ENCODE measurements around the gene HERC4. TPM values are rescaled to one million over a fixed set of nuclear protein-coding genes. Genes with fewer than 3 reads are reported as not detected.
"Not testable (repeated sequence)": the region's sequence is repeated elsewhere in the genome, so short reads cannot be mapped to it uniquely, and the experiment has no call there.

The HERC4 gene
- total RNA-seq, 1 donor from 2014 or later: 76.1 TPM

DNA sequence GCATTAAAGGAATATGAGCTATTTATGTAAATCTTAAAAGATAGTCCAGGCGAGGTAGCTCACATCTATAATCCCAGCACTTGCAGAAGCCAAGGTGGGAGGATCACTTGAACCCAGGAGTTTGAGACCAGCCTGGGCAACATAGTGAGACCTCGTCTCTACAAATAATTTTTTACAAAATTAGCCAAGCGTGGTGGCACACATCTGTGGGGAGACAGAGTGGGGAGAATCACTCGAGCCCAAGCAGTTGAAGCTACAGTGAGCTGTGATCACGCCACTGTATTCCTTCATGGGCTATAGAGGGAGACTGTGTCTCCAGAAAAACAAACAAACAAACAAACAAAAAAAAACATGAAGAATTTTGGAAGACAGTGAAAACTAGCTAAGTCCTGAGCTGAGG is 28.4 kb downstream of the HERC4 start:
- DNase-seq: no peak

DNA sequence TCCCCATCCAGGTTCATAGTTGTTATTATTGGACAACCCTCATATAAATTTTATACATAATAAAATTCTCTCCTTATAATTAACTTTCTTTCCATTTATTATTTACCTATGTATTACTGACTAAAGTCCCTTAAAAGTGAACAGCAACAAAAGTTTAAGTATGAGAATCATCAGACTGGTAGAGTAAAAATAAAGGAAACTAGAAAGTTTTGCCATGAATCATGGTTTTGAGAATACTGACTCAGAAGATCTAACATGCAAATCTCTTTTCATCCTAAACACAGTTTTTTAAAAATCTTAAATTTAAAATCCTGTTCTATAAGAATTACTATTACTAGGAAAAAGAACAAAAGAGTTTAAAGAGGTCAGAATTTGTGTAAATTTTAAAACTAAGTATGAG is 32.1 kb downstream of the HERC4 start:
- no peak for DNase-seq

DNA sequence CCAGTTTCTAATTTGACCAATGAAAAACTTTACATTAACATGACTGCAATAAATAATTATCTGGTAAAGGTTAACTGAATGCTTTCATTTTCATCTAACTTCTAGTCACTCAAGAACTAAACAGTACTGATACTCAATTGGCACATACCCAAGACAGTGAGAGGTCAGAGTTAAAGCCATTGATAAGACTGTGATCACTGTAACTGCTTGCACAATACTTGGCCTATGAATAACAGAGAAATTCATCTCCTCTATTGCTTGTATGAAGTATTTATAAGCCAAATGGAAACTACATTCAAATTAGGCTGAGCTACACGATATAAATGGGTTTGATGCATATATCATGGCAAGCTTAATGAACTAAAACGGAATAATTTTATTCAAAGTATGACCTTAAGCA is 43.0 kb downstream of the HERC4 start:
- DNase-seq: no peak

DNA sequence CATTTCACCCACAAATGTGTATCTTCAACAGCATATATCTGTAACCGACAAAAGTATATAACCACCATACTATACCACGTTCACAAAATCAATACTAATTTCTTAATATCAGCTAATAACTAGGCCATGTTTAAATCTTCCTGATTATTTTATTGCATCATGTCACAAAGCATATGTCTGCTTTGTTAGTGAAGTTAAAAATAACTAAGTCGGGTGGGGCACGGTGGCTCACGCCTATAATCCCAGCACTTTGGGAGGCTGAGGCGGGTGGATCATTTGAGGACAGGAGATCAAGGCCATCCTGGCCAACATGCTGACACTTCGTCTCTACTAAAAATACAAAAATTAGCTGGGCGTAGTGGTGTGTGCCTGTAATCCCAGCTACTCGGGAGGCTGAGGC is 47.7 kb downstream of the HERC4 start:
- DNase-seq: no peak

DNA sequence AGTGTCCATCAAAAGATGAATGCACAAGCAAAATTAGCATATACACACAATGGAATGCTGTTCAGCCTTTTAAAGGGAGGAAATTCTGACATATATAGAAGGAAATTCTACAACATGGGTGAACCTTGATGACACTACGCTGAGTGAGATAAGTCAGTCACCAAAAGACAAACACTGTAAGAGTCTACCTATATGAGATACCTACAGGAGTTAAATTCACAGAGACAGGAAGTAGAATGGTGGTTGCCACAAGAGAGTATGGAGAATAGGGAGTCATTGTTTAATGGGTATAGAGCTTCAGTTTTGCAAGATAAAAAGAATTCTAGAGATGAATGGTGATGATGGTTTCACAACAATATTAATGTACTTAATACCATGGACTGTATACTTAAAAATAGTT is 51.8 kb downstream of the HERC4 start:
- no peak for DNase-seq

DNA sequence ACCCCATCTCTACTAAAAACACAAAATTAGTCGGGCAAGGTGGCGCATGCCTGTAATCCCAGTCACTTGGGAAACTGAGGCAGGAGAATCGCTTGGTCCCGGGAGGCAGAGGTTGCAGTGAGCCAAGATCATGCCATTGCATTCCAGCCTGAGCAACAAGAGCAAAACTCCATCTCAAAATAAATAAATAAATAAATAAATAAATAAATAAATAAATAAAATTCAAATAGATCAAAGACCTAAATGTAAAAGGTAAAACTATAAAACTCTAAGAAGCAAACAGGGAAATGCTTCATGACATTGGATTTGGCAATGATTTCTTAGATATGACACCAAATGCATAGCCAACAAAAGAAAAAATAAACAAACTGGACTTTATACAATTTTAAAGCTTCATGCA is 52.8 kb downstream of the HERC4 start:
- not testable (repeated sequence) for DNase-seq

DNA sequence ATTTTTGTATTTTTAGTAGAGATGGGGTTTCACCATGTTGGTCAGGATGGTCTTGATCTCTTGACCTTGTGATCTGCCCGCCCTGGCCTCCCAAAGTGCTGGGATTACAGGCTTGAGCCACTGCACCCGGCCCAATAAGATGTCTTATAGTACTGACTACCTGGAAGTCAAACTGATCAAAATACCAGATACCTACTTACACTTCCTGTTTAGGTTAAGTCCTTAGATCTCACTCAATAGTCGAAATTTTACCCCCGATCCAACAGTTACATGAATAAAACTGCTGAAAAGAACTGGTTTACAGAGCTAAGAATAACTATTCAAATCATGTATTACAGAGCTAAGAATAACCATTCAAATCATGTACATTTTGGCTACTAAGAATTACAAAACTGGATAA is 58.6 kb downstream of the HERC4 start:
- not testable (repeated sequence) for DNase-seq

DNA sequence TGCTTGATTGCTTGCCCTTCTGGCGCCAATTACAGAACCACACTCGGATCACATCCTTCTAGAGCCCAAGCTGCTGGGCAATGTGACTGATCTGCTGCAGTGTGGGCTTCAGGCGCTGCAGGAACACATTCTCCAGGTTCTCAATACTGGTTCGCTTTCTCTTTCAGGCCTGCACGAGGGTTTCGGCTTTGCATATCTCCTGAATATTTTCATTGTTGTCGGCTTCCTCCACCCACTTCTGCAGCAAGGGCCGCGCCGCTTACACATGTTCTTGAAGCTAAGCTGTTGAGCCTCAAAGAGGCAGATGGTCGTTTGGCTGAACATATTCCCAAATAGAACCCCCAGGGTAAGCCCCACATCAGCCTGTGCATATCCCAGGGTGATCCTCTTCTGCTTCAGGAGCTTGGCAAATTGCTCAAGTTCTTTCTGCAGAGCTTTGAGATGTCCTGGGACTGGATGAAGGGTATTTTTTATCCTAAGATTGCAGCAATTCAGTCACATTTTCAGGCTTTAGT is 64.6 kb downstream of the HERC4 start:
- DNase-seq: no peak

DNA sequence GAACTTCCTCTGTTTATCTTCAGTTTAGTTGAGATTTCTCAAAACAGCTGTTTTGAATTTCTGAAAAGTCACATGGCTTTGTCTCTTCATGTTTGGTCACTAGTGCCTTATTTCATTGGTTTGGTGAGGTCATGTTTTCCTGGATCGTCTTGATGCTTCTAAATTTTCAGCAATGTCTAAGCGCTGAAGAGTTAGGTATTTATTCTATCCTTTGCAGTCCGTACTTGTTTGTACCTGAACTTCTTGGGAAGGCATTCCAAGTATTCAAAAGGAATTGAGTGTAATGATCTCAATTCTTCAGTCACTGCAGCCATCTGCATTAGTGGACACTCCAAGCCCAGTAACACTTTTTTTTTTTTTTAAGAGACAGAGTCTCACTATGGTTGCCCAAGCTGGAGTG is 67.7 kb downstream of the HERC4 start:
- no peak for DNase-seq

DNA sequence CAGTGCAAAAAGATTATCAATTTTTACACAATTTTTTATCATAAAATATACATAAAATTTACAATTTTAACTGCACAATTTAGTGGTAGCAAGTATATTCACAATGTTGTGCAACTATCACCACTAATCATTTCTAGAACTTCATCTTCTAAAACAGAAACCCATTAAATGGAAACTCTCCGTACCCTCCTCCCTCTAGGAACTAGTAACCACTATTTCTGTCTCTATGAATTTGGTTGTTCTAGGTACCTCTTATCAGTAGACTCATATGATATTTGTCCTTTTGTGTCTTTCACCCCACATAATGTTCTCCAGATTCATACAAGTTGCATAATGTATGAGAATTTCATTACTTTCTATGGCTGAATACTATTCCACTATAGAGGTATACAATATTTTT is 73.5 kb downstream of the HERC4 start:
- no peak for DNase-seq

DNA sequence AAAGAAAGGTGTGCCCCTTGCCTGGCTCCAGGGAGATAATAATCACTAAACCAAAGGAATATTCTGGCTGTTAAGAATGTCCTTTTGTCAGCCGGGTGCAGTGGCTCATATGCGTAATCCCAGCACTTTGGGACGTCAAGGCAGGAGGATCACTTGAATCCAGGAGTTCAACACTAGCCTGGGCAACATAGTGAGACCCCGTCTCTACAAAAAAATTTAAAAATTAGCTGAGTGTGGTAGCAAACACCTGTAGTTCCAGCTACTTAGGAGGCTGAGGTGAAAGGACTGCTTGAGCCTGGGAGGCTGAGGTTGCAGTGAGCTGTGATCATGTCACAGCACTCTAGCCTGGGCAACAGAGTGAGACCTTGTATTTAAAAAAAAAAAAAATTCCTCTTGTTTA is 74.1 kb downstream of the HERC4 start:
- no peak for DNase-seq

DNA sequence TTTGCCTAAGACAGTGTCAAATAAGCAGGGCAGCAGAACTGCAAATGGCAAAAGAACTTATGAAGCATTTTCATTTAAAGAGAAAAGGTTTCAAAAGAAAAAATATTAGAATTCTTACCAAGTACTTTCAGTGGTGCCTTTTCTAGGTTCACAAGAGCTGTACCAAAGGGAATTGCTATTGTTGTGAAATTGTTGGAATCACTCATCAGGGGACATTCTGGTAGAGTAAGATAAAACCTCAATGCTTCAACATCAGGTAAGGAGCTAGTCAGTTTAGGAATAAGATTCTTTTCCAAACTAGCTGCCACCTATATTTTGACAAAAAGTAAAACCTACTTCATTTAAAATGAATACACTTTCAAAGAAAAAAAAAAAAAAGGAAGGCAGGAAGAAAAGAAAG is 85.0 kb downstream of the HERC4 start:
- DNase-seq: no peak

DNA sequence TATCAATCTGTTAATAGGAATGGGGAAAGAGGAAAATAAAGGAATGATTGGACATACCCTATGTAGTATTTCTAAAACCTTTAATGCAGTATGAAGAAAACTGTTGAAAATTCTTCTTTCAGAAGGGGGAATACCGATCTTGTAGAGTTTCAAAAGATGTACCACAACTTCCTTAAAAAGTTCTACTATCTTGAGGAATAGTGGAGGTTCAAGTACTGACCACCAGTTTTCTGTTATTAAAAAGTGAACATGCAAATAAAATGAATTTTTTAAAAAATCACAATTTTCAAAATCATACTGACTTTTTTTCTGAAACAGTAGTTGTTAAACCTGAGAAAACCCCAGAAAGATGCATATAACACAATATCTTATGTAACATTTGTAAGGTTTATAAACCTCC is 86.5 kb downstream of the HERC4 start:
- no peak for DNase-seq

DNA sequence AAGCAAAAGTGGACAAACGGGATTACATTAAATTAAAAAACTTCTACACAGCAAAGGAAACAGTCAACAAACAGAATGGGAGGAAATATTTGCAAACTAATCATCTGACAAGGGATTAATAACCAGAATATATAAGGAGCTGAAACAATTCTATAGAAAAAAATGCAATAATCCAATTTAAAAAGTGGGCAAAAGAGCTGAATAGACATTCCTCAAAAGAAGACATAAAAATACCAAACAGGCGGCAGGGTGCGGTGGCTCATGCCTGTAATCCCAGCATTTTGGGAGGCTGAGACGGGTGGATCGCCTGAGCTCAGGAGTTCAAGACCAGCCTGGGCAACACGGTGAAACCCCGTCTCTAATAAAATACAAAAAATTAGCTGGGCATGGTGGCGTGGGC is 92.5 kb downstream of the HERC4 start:
- DNase-seq: not testable (repeated sequence)

DNA sequence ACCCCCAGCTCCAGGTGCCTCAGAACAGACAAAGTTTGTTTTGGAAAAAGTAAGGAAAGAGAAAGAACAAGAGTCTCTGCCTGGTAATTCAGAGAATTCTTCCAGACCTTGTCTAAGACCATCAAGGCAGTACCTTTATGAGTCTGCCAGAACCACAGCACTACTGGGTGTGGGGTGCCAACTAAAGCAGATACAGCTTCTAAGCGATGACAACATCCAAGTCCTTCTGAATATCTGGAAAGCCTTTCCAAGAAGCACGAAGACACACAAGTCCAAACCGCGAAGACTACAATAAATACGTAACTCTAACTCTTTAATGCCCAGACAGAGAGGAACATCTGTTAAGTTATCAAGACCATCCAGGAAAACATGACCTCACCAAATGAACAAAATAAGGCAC is 96.3 kb downstream of the HERC4 start:
- DNase-seq: no peak

DNA sequence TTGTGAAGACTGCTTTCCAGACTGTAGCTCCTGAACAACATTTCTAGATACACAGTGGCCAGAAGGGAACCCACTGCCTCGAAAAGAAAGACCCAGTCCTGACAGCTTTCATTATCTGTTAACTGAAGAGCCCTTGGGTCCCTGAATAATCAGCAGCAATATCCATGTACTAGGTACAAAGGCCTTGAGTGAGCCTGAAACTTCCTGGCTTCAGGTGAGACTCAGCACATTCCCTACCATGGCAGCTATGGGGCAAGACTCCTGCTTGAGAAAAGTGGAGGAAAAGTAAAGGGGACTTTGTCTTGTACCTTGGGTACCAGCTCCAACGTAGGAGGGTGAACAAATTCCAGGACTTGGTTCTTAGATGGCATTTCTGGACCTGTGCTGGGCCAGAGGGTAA is 97.8 kb downstream of the HERC4 start:
- DNase-seq: no peak

DNA sequence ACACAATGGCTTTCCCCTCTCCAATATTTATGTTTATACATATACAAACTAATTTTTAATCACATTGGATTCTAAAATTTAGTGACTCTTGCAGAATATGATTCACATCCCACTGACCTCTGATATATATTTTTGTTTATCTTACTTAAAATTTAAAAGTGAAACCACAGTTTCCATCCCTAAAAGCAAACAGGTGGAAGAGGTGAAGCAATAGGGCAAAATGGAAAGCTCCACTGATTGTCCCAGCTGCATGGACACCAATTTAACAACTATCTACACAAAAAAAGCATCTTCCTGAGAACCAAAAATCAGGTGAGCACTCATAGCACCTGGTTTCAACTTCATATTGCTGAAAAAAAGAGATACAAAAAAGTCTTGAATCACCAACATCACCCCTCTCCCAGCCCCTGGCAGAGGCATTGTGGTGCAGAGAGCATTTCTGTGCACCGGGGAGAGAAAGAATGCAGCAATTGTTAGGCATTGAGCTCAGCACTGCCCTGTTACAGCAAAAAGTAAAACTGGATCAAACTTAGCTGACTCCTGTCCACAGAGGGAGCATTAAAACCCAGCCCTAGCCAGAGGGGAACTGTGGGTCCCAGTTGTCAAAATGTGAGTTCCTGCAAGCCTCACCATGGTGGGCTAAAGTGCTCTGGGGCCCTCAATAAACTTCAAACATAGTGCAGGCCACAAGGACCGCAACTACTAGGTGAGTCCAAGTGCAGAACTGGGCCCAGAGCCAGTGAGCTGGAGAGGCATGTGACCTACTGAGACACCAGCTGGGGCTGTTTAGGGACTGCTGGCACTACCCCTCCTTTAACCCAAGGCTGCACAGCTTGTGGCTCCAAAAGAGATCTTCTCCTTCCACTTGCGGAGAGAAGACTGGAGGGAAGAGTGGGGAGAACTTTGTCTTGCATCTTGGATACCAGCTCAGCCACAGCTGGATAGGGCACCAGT is 98.5 kb downstream of the HERC4 start:
- peak; percentile 48 for DNase-seq

DNA sequence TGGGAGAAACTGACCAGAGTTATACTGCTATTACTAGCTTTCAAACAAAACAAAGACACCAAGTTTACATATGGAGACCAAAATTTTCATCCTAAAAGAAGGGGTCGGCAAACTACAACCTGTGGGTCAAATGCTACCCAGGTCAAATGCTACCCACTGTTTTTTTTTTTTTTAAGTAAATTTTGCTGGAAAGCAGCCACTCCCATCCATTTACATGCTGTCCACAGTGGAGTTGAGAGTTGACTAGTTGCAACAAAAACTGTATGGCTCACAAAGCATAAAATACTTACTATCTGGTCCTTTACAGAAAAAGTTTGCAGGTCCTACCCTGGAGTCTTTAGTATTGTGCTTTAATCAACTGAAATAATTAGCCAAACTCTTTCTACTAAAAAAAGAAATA is 99.2 kb downstream of the HERC4 start:
- no peak for DNase-seq

DNA sequence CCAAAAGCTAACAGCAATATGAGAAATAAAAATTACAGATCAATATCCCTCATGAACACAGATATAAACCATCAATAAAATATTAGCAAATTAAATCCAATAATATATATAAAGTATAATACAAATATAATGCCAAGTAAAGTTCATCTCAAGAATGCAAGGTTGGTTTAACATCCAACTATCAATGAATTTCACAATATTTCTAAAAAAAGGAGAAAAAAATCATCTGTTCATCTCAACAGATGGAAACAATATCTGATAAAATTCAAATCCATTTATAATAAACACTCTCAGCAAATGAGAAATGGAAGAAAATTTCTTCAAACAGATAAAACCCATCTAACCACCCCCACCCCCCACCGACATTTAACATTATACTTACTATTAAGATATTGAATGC is 103.8 kb downstream of the HERC4 start:
- DNase-seq: no peak

DNA sequence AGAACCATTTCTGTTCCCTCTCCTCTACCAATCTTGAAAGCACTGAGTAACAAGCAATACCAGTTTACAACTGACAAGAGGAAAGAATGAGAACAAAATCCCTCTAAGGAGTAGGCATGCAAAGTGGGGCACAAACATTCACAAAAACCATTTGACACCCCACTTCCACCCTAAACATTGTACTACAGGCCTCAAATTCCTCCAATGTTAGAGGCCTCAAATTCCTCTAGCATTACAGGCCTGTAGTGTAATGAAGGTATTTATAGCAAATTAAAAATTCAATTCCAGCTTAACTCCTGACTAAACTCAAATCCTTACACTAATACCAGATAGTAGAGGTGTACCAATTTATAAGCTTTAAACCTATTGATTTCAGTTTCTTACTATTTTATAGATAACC is 105.2 kb downstream of the HERC4 start:
- DNase-seq: no peak

DNA sequence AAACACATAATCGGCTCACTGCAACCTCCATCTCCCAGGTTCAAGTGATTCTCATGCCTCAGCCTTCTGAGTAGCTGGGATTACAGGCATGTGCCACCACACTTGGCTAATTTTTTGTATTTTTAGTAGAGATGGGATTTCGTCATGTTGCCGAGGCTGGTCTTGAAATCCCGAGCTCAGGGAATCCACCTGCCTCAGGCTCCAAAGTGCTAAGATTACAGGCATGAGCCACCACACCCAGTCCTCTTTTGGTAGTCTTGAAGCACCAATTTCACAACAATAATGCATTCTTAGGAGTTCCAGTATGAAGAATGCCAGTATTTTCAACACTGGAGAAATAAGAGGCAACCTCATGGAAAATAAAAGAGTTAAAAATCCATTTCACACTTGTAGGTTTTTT is 109.0 kb downstream of the HERC4 start:
- not testable (repeated sequence) for DNase-seq

DNA sequence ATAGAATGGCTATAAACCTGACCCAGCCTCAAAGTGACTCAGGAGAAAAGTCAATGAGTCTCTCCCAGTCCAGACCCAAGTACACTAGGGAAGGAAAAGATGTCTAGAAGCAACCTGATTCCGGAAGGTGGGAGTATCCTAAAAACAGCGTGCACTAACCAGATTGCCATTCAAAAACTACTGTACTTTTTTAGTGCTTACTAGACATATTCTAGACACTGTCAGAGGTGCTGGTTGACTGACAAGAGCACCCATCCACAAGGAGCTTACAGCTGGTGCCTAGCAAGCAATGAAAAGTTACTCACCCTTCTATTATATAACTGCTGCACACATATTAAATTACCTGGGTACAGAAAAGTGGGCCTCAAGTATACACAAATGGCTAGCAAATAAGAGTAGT is 109.6 kb downstream of the HERC4 start:
- DNase-seq: no peak

DNA sequence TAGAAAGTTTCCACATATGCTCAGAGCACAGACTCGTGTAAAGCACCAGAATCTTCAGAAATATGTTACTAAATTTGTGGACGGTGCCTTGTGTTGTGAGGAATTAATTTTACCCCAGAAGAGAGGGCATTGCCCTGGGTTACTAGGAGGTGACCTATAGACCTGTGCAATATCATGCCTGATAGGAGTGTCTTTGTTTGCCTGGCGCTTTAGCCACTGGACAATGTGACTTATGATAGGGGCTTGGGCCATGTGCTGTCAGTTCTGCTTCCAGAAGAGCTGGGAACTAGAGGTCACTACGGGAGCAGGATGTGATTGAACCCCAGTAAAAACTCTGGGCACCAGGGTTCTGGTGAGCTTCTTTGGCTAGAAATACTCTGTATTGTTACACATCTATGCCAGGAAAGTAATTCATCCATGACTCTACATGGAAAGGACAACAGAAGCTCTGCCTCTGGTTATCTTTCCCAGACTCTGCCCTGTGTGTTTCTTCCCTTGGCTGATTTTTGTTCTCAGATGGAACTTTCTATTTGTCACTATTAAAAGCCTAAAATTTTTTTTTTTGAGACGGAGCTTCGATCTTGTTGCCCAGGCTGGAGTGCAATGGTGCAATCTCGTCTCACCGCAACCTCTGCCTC is 115.1 kb downstream of the HERC4 start:
- no peak for DNase-seq

DNA sequence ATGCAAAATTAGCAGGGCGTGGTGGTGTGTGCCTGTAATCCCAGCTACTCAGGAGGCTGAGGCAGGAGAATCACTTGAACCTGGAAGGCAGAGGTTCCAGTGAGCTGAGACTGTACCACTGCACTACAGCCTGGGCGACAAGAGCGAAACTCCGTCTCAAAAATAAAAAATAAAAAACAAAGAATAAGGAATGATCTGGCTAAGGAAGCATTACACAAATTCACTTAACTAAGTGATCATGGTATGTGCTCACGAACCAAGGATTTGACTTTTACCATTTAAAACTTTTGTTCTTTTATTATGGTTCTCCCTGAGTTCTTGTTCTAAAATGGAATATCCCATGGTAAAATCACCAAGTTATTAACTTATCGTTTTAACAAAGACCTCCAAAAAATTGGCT is 119.5 kb downstream of the HERC4 start:
- no peak for DNase-seq

All from tongue (tissue), 2 donors.